ENCODE measurements around the gene COL4A1. TPM values are rescaled to one million over a fixed set of nuclear protein-coding genes. Genes with fewer than 3 reads are reported as not detected.

COL4A1 gene
- total RNA-seq, 1 donor from 2014 or later, result 5,210 TPM

GRCh38 chr13:110353339-110353977, 46.5 kb upstream of the COL4A1 start:
- H3K27me3 Mint-ChIP-seq (ENCODE audit: low read depth), result no peaks in the 10 kb centered on the region
- peak overlapping the region; percentile 87 for H3K27ac Mint-ChIP-seq (ENCODE audit: unreplicated experiment)
- H3K36me3 Mint-ChIP-seq (ENCODE audit: low read depth), result peaks cover 37% of the 10 kb centered on the region
- H3K9me3 Mint-ChIP-seq (ENCODE audit: low read depth), result no peaks in the 10 kb centered on the region
- no peak for TF ChIP-seq CTCF (IDR thresholded peaks at IDR 0.05)
- H3K4me3 Mint-ChIP-seq (ENCODE audit: unreplicated experiment), result no peak overlapping the region
- no peak for DNase-seq (ENCODE audit: low spot score)
- peaks cover 87% of the 10 kb centered on the region for H3K4me1 Mint-ChIP-seq (ENCODE audit: low read depth)

- peak; percentile 59 for TF ChIP-seq CTCF (IDR thresholded peaks at IDR 0.05)
Observed at GRCh38 chr13:110352735-110353134, 45.8 kb upstream of the COL4A1 start.

GRCh38 chr13:110351636-110352420, 44.9 kb upstream of the COL4A1 start:
- Mint-ChIP-seq H3K4me3 (ENCODE audit: unreplicated experiment) (no peak overlapping the region), H3K27me3 (ENCODE audit: low read depth) (no peaks in the 10 kb centered on the region), H3K36me3 (ENCODE audit: low read depth) (peaks cover 30% of the 10 kb centered on the region), H3K9me3 (ENCODE audit: low read depth) (no peaks in the 10 kb centered on the region), H3K27ac (ENCODE audit: unreplicated experiment) (peak overlapping the region; percentile 70), H3K4me1 (ENCODE audit: low read depth) (peaks cover 94% of the 10 kb centered on the region)
- no peak for TF ChIP-seq CTCF (IDR thresholded peaks at IDR 0.05)
- no peak for DNase-seq (ENCODE audit: low spot score)

More at GRCh38 chr13:110352735-110353134, 45.8 kb upstream of the COL4A1 start:
- H3K9me3 Mint-ChIP-seq (ENCODE audit: low read depth), result no peaks in the 10 kb centered on the region
- H3K27me3 Mint-ChIP-seq (ENCODE audit: low read depth), result no peaks in the 10 kb centered on the region
- DNase-seq (ENCODE audit: low spot score), result no peak
- peak overlapping the region; percentile 87 for H3K27ac Mint-ChIP-seq (ENCODE audit: unreplicated experiment)
- H3K4me3 Mint-ChIP-seq (ENCODE audit: unreplicated experiment), result no peak overlapping the region
- peaks cover 92% of the 10 kb centered on the region for H3K4me1 Mint-ChIP-seq (ENCODE audit: low read depth)
- peaks cover 33% of the 10 kb centered on the region for H3K36me3 Mint-ChIP-seq (ENCODE audit: low read depth)

GRCh38 chr13:110350509-110350908, 43.6 kb upstream of the COL4A1 start:
- peaks cover 94% of the 10 kb centered on the region for H3K4me1 Mint-ChIP-seq (ENCODE audit: low read depth)
- peaks cover 27% of the 10 kb centered on the region for H3K36me3 Mint-ChIP-seq (ENCODE audit: low read depth)
- no peak for DNase-seq (ENCODE audit: low spot score)
- H3K9me3 Mint-ChIP-seq (ENCODE audit: low read depth), result no peaks in the 10 kb centered on the region
- H3K27me3 Mint-ChIP-seq (ENCODE audit: low read depth), result no peaks in the 10 kb centered on the region
- peak overlapping the region; percentile 99 for H3K27ac Mint-ChIP-seq (ENCODE audit: unreplicated experiment)
- no peak overlapping the region for H3K4me3 Mint-ChIP-seq (ENCODE audit: unreplicated experiment)
- no peak for TF ChIP-seq CTCF (IDR thresholded peaks at IDR 0.05)

GRCh38 chr13:110350049-110350448, 43.1 kb upstream of the COL4A1 start:
- no peak for TF ChIP-seq CTCF (IDR thresholded peaks at IDR 0.05)
- H3K27ac Mint-ChIP-seq (ENCODE audit: unreplicated experiment), result peak overlapping the region; percentile 99
- DNase-seq (ENCODE audit: low spot score), result no peak
- no peaks in the 10 kb centered on the region for H3K27me3 Mint-ChIP-seq (ENCODE audit: low read depth)
- H3K4me1 Mint-ChIP-seq (ENCODE audit: low read depth), result peaks cover 97% of the 10 kb centered on the region
- H3K36me3 Mint-ChIP-seq (ENCODE audit: low read depth), result peaks cover 27% of the 10 kb centered on the region
- no peak overlapping the region for H3K4me3 Mint-ChIP-seq (ENCODE audit: unreplicated experiment)
- H3K9me3 Mint-ChIP-seq (ENCODE audit: low read depth), result no peaks in the 10 kb centered on the region

Data from chondrocyte (in vitro differentiated cells).